Stimulated activated CD4-positive, alpha-beta T cell treated with anti-CD3 and anti-CD28 coated beads, Interleukin-1b, Interleukin-23, amount 100 ng/mL, for 24 hours (primary cell): Measurements from ENCODE around the gene MIP.
"Not testable (repeated sequence)": the region's sequence is repeated elsewhere in the genome, so short reads cannot be mapped to it uniquely, and the experiment has no call there.

Experiments
- DNase-seq, 4 experiments: peaks; one replicate each; pipeline ENCODE4 v3.0.0-alpha.2; 2020; ENCODE audit warnings: low read depth in 4 of 4, low spot score in 1 of 4

The MIP gene

DNA sequence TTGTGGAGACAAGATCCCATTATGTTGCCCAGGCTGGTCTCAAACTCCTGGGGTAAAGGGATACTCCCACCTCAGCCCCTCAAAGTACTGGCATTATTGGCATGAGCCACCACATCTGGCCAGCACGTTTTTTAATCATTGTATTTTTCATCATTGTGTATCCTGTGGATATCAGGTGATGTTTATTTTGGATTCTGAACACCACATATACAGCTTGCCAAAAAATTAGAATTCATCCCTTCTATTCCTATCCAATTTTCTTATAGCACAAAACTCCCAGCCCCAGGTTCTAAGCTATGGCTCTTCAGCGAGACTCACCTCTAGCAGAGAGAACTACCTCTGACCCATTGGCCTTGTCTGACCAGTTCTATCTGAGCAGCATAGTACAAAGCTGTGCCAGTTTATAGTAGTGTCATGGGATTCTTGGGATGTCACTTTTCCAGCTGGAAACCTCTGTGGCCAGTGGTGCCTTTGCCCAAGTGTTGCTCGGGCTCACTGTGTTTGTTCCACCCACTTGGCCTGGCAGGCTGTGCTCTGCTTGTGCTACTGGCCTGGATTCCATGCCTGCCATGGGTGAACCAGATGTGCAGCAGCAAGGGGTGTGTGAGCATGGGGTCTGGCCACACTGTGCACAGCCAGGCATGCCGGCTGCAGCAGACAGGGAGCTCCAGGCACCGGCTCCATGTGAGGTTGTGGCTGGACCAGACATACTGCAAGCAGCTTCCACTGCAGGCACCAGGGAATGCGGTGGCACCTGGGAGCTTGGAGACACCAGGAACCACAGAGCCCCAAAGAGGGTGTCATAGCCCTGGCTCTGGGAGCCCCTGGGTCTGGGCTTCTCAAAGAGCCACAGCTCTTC, 42.4 kb downstream of the MIP start:
- no peak for DNase-seq

DNA sequence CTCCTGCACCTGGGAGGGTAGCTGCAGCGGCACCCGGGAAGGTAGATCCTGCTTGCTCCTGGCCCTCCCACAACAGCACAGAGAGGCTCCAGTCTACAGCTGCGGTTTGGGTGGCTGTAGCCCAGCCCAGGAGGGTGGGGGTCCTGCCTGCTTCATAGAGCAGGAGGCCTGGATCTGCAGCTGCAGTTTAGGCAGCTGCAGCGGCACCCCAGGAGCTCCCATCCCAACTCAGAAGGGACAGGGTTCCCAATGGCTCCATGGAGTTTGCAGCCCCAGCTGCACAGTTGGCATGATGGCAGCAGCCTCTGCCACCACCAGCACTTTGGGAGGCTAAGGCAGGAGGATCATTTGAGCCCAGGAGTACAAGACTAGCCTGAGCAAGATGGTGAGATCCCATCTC, 43.7 kb downstream of the MIP start:
- DNase-seq: no peak

DNA sequence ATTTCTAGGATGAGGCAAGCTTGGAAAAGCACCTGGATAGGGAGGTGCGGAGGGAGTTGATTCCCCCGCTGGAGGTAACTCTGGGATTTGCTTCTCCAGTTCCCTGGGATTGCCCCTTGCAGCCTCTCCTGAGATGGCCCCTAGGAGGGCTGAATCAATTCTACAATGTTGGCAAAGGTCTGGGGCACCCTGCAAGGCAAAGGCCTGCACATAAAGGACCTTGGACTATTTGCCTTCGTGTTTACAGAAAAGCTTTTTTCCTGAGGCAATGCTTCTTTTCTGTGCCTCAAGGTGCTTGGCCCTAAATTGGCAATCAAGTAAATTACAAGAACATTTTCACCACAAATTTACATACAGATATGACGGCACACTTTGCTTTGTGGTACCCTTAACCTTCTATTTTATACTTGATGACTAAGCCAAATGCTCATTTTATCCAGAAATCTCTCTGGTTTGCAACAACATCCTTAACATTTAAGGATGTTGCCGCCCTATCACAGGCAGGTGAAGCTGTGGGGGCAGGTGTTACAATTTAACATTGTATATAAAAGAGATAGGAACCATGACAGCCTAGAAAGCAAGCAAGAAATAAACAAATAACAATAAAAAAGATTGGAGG, 45.5 kb downstream of the MIP start:
- no peak for DNase-seq

DNA sequence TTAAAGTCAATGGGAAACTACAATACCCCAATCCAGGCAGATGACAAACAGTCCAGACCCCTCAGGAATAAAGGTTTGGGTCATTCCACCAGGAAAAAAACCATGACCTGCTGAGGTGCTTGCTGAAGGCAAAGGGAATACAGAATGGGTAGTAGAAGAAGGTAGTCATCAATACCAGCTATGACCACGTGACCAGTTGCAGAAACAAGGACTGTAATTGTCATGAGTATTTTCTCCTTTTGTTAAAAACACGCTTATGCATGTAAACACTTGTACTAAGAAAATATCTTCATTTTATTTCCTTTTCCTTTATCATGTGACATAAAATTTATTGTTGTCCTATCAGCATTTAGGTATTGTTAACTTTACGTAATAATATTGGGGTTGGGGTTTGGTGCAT, 50.2 kb downstream of the MIP start:
- not testable (repeated sequence) for DNase-seq

DNA sequence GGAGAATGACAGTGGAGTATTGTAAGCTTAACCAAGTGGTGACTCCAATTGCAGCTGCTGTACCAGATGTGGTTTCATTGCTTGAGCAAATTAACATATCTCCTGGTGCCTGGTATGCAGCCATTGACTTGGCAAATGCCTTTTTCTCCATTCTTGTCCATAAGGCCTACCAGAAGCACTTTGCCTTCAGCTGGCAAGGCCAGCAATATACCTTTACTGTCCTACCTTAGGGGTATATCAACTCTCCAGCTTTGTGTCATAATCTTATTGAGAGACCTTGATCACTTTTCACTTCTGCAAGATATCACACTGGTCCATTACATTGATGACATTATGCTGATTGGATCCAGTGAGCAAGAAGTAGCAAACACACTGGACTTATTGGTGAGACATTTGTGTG, 52.8 kb downstream of the MIP start:
- not testable (repeated sequence) for DNase-seq

DNA sequence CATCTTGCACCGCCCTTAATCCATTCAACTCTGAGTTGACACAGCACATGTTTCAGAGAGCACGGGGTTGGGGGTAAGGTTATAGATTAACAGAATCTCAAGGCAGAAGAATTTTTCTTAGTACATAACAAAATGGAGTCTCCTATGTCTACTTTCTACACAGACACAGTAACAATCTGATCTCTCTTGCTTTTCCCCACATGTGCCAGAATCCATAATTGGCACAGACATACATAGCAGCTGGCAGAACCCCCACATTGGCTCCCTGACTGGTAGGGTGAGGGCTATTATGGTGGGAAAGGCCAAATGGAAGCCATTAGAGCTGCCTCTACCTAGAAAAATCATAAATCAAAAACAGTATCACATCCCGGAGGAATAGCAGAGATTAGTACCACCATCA, 53.3 kb downstream of the MIP start:
- DNase-seq: not testable (repeated sequence)
